GM19324 (cell line): ENCODE results near the gene PDGFC.

Experiments
- ATAC-seq: cut with Tn5 transposase; IDR thresholded peaks from one replicate; pipeline ENCODE4 v1.9.1; 2021; ENCODE audit warnings: mild to moderate bottlenecking, moderate library complexity; ENCODE audit not compliant: unreplicated experiment, low FRiP score

PDGFC gene

GRCh38 chr4:156858071-156858470 lies 113.5 kb downstream of the PDGFC start:
- ATAC-seq: no peak

- no peak for ATAC-seq
Observed at GRCh38 chr4:156838761-156839160, 132.8 kb downstream of the PDGFC start.

DNA sequence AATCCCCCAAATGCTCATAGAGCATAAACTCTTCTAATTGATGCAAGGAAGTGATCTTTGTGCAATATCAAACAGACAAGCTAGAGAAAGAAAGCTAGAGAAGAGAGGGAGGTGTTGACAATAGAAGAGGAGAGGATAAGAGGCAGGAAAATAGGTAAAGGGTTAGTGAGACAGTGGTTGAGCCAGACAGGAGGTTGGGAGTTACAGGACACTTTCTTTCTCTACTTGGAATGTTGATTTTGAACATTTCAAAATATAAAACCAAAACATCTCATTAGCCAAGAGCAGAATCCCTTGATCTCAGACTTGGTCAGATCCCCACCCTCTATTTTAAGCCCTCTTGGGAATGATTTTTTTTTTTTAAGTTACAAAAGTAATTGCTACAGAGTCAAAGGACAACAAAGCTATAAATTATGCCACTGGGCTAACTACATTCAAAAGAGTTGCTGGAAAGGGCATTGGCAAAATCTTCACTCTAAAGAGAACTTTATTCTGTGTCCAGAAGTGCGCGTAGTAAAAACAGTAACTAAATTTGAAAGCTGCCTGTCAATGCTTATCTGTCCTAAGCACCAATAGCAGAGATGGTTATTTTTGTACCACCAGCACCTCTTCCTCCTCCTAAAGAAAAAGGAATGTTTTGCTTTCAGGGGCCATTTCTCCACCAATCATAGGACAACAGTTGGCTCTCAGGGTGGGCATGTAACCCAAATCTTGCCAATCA lies 133.8 kb downstream of the PDGFC start:
- ATAC-seq: no peak

DNA sequence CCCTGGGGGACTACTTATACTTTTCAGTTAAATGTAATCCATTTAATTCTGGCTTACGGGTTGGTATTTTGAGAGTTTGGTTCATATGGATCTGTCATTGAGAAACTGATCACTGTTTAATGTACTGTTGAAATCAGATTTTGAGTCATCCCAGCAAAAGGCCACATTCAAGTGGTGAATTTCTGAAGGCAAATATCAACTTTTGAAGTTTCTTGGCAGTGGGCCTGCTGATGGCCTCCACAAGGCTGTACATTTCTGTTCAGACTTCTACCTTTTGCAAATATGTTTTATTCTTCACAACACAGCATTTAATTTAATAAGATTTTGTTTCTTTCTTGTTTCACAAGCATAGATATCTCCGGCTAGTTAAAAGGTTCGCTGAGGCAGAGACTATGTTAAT lies 138.7 kb downstream of the PDGFC start:
- no peak for ATAC-seq

GRCh38 chr4:156830351-156830750 lies 141.2 kb downstream of the PDGFC start:
- ATAC-seq: no peak

DNA sequence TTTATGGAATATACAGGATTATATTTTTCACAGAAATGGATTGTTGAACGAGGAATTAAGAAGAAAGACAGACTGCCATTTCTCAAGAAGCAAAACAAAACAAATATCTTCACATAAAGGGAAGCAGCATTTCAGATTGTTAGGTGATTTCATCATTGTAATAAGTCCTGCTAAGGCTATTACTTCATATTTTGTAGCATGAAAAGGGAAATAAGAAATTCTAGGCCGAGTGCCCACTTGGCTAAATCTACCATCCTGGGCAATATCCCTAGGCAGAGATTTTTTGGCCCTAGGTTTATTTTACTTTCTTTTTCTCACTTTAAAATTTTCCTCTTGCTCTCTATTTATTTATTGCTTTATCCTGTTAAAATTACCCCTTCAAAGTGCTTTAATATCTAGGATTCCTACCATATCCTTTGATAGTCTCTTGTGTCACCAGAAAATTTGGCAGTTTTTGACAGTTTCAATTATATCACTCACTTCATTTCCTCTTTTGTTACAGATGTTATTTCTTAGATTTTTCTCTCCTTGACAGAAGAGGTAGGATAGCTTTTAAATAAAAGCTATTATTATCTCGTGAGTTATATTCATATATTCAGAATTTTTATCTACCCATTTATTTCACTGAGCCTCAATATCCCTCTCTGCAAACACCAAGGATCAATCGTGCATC lies 142.3 kb downstream of the PDGFC start:
- no peak for ATAC-seq

DNA sequence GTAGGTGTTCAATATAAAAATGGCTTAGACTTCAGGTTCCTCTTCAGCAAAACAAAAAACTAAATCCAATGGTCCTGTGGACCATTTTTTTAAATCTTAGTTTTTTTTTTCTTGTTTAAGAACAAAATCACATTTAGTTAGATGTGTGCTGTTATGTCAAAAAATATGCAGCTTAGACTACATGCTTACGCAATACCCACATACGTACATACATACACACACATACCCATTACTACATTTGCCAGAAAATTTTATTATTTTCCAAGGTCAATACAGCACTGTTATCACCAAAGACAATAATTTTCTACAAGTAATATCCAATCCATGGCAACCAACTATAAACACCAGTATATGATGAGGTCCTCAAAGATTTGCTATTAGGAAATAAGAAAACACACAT lies 144.1 kb downstream of the PDGFC start:
- no peak for ATAC-seq

DNA sequence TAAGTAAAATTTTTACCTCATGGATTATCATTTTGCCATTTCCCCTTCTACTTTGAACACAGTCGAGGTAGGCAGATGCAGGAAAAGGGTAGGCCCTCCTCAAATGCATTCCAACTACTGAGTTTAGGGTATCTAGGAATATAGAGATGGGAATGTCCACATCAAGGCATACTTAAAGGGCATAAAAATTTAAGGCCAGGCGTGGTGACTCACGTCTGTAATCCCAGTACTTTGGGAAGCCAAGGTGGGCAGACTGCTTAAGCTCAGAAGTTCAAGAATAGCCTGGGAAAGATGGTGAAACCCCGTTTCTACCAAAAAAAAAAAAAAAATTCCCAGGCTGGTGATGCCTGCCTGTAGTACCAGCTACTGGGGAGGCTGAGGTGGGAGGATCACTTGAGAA lies 146.5 kb downstream of the PDGFC start:
- ATAC-seq: no peak

DNA sequence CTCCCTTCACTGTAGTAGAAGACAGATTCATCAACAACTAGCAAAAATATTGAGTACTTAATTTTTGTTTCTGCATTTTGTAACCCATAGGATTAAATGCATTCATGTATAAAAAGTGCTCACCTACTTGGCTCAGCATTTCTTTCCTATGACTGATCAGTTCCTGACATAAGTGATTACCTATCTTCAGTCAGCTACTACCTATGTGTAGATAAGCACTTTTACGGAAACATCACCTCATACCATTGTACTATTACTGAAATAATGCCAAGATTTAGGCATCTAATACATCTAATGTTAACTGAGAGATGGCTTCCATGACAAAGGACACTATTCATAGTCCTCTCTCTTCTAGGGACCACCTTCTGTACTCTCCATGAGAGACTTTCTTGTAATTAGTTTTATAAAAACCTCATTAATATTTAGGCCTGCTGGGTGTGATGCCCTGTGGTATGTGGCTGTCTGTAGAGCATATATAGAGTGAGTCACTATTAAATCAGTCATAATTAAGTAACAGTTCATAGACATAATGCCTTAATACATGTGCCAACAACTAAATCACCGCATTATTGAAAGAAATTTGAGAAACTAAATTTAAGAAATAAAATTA lies 147.0 kb downstream of the PDGFC start:
- ATAC-seq: no peak

DNA sequence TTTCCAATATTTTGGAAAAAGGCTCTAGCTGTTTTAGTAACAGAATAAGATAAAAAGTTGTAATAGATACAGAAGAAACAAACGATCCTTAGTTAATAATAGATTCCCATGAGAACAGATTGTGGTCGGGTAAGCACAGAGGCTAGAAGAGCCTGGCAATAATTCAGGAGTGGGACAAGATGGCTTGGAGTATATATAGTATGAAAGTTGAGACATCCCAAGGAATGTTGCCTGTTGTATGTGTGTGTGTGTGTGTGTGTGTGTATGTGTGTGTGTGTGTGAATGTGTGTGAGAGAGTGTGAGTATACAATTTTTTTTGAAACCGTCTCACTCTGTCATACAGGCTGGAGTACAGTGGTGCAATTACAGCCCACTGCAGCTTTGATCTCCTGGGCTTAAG lies 150.7 kb downstream of the PDGFC start:
- no peak for ATAC-seq

DNA sequence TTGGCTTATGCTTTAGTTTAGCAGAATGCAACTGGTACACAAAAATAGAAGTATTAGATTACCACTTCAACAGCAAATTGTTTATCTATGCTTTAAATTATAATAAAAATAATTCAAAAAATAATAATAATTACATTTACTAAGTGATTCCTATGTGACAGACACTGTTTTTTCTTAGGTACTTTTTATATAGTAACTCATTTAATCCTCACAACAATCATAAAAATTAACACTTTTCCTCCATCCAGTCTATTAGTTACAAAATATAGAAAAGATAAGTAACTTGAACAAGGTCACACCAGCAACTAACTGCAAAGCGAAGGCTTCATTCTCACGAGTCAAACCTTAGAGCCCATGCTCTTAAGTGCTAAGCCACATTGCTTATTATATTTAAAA lies 155.2 kb downstream of the PDGFC start:
- no peak for ATAC-seq

DNA sequence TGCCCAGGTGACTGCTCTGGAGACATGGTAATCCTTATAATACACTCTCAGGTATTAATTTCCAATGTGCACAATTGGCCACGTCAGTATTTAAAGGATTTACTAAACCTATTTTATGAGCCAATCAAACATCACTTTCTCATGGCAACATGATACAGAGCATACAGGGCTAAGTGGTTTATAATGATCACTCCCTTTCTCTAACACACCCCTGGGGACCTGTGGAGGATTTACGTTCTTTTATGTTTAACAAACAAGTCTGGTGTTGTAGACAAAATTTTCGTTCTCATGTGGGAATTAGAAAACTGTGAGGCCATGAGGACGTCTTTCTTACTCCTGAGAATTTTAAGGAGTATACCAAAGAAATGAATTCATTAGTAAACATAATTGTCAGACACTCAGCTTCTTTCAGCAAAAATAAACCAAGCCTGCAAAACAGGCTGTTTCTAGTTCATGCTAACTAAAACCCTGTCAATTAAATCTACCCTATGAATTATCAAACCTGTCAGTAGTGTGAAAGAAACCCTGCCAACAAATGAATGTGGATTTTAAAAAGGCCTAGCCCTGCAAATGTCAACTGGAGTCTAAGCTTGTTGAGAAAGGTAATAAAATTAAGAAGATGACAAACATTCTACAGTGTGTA lies 155.8 kb downstream of the PDGFC start:
- no peak for ATAC-seq

- no peak for ATAC-seq
Observed at GRCh38 chr4:156811963-156812362, 159.6 kb downstream of the PDGFC start.

GRCh38 chr4:156811286-156811685 lies 160.3 kb downstream of the PDGFC start:
- no peak for ATAC-seq

DNA sequence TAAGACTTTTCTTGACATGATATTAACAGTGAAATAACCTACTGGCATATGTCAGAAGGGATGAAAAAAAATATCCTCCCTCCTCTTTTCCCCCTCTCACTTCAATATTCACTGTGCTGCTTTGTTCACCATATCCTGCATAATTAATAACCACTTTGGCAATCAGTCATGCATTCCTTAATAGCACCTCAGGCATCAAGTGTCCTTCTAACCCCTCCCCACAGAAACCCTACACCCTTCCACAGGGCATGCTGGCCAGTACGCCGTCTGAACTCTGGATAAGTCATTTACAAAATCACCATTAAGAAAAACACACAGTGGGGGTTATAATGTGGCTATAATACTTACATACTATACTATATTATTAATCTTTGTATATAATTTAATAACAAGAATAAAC lies 165.9 kb downstream of the PDGFC start:
- no peak for ATAC-seq

- ATAC-seq: no peak
Observed at GRCh38 chr4:156803056-156803455, 168.5 kb downstream of the PDGFC start.

DNA sequence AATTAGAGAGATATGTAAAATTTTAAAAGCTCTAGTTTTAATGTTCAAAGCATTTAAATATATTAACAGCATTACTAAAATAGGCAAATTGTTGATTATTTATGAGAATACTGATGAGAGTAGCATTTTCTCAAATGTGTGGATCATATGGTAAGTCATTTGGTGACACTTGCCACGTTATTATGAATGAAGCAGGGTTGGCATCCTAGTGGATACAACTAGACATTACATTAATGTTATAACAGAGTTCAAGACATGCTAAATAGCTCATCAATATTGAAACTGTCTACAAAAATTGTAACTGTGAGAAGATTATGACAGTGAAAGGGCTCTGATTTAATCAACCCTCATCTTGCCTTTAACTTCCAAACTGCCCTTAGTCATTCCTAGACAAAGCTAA lies 171.1 kb downstream of the PDGFC start:
- ATAC-seq: no peak

DNA sequence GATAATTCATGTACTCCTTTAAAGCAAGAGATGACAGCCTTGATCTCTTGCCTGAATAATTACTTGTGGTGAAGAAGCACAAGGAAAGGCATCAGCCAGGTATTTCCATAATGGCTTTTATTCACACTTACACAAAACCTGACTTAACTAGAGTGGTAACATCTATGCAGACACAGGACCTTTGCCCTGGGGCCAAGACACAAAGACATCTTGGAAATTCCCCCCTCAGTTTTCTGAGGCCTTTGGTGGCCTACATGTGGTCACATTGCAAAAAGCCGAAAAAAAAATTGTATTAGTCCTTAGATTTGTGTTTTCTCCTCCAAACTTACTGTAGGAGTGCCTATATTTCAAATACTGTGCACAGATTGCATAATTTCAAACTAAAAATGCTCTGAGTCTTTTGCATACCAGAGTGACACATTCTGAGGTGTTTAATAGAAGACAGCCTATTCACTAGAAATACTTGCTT lies 172.4 kb downstream of the PDGFC start:
- ATAC-seq: no peak

GRCh38 chr4:156798438-156798837 lies 173.2 kb downstream of the PDGFC start:
- ATAC-seq: no peak

- no peak for ATAC-seq
Observed at GRCh38 chr4:156797206-156797605, 174.4 kb downstream of the PDGFC start.

DNA sequence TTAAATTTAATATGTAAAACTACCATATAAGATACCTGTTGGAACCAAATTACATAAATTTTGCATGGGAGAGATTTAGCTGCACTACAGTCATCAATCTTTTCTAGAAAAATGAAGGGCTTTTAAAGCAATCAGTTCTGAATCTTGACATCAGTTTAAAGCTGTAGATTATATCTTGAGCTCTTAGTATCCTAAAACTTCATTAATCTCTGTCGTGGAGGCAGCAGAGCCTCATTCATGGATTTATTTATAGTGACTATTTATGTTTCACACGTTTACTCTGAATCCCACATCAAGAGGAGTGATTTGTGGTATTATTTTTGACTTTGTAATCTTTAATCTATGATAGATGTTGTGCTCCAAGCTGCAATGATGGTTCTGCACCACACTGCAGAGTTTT lies 175.9 kb downstream of the PDGFC start:
- no peak for ATAC-seq
